PC-9 (cell line): ENCODE data around the gene MRPS10. TPM values are rescaled to one million over a fixed set of nuclear protein-coding genes. Genes with fewer than 3 reads are reported as not detected.
A peak's percentile ranks its signal among the peaks of the same experiment; 100 is the strongest.

Experiments
- BruUV-seq: library from RNA; stranded (reverse); fragments of 400-500 nt; replicated peaks from 2 replicates; lab custom pipeline; 2021; lab: Mats Ljungman, UMichigan
- CTCF ChIA-PET: fragments of 300-600 bp; sonication (Branson Sonifier 250); formaldehyde crosslinking; loops from one replicate; lab custom pipeline; 2022; ENCODE audit warnings: antibody characterized with exemption; lab: Charles Lee
- POLR2A ChIA-PET: fragments of 300-600 bp; sonication (Branson Sonifier 250); formaldehyde crosslinking; loops from one replicate; lab custom pipeline; 2022; ENCODE audit warnings: antibody characterized with exemption; ENCODE audit not compliant: unreplicated experiment; lab: Charles Lee
- DNase-seq, 2 experiments: peaks; one replicate each; pipeline versions ENCODE4 v3.0.0 to v3.0.0-alpha.2; 2015 to 2022; ENCODE audit warnings: mixed read lengths in 1 of 2
- H2AFZ ChIP-seq: fragments of 200-600 bp; sonication (generic); 2 replicates; pipeline ENCODE4 v1.8.1; 2017; ENCODE audit warnings: antibody characterized with exemption
- H3F3A ChIP-seq: fragments of 200-600 bp; sonication (generic); 2 replicates; pipeline ENCODE4 v1.8.1; 2017; ENCODE audit warnings: antibody characterized with exemption, mild to moderate bottlenecking, low read depth; ENCODE audit not compliant: insufficient read depth
- H3K27ac ChIP-seq: fragments of 200-600 bp; sonication (generic); 2 replicates; pipeline ENCODE4 v1.6.1; 2016; ENCODE audit warnings: mixed run types
- H3K27me3 ChIP-seq: fragments of 200-600 bp; sonication (generic); 2 replicates; pipeline ENCODE4 v1.6.1; 2016; ENCODE audit warnings: low read depth, mixed run types; ENCODE audit not compliant: insufficient read depth
- H3K36me3 ChIP-seq: fragments of 200-600 bp; sonication (generic); 2 replicates; pipeline ENCODE4 v1.6.1; 2016; ENCODE audit warnings: low read depth, mixed run types
- H3K4me1 ChIP-seq: fragments of 200-600 bp; sonication (generic); replicated peaks from 2 replicates; pipeline ENCODE4 v1.6.1; 2016; ENCODE audit warnings: mixed run types; ENCODE audit not compliant: insufficient read depth
- H3K4me2 ChIP-seq: fragments of 200-600 bp; sonication (generic); 2 replicates; pipeline ENCODE4 v1.6.1; 2017; ENCODE audit warnings: mixed run types
- H3K4me3 ChIP-seq: fragments of 200-600 bp; sonication (generic); 2 replicates; pipeline ENCODE4 v1.6.1; 2016; ENCODE audit warnings: mixed run types
- H3K79me2 ChIP-seq: fragments of 200-600 bp; sonication (generic); 2 replicates; pipeline ENCODE4 v1.6.1; 2017; ENCODE audit warnings: low read depth, mixed run types
- H3K9me2 ChIP-seq: fragments of 200-600 bp; sonication (generic); 2 replicates; pipeline ENCODE4 v1.8.1; 2017; ENCODE audit warnings: mild to moderate bottlenecking; ENCODE audit not compliant: insufficient read depth
- H3K9me3 ChIP-seq: fragments of 200-600 bp; sonication (generic); 2 replicates; pipeline ENCODE4 v1.8.1; 2016; ENCODE audit warnings: low read depth; ENCODE audit not compliant: insufficient read depth
- H4K20me1 ChIP-seq: fragments of 200-600 bp; sonication (generic); 2 replicates; pipeline ENCODE4 v1.8.1; 2017; ENCODE audit not compliant: insufficient read depth
- CTCF ChIP-seq: fragments of 200-600 bp; sonication (generic); conservative IDR thresholded peaks from 2 replicates; pipeline ENCODE4 v1.6.1; 2017; ENCODE audit warnings: mixed run types, antibody characterized with exemption, mild to moderate bottlenecking, moderate library complexity
- EZH2 ChIP-seq: fragments of 200-600 bp; sonication (generic); IDR thresholded peaks from 2 replicates; pipeline ENCODE4 v1.8.0; 2017; ENCODE audit warnings: antibody characterized with exemption, low read depth
- intact Hi-C: fragments of 100-400 bp; cut with micrococcal nuclease; formaldehyde crosslinking; loops from one replicate; pipeline ENCODE4 v1.10.0; 2022; ENCODE audit not compliant: unreplicated experiment
- total RNA-seq: library from RNA; stranded (reverse); gene quantifications from 2 replicates; pipeline ENCODE4 v1.2.3, GENCODE V29; 2021

MRPS10 gene
- total RNA-seq, 1 experiment from 2014 or later = 56.5 TPM

GRCh38 chr6:42225029-42225339 is 7.3 kb upstream of the MRPS10 start:
- Histone ChIP-seq H3K4me2 (peak overlapping the region; percentile 89), H2AFZ (no peak overlapping the region; the same call in 1 of the 2 replicates), H3K9me3 (no peaks in the 10 kb centered on the region), H3K9me2 (no peaks in the 10 kb centered on the region), H3K27ac (peak overlapping the region; percentile 99), H3K79me2 (0 out of 2 replicates have a peak, but pooled peaks cover 4% of the 10 kb centered on the region), H4K20me1 (no peaks in the 10 kb centered on the region), H3K4me1 (peaks cover 97% of the 10 kb centered on the region), H3K27me3 (no peaks in the 10 kb centered on the region), H3F3A (peaks cover 75% of the 10 kb centered on the region), H3K4me3 (peak overlapping the region; percentile 61), H3K36me3 (peaks cover 4% of the 10 kb centered on the region; the same call in 1 of the 2 replicates)
- ChIA-PET POLR2A (interaction anchor here (0.6 kb wide), 3 partner anchors 136 to 441 kb away, joined by 3 to 4 read pairs (median 4); partner anchors contain the start of gene TRERF1), CTCF (interaction anchor here (0.6 kb wide), 1 partner anchor 304 kb away, joined by 3 read pairs; the partner anchor contains the start of gene MED20)
- intact Hi-C loops = loop anchor here (5.0 to 10.0 kb wide), 4 partner anchors 70 to 650 kb away; partner anchors contain the start of genes BYSL, MED20 and RPL7L1
- TSS peak; percentile 64 for BruUV-seq
- no peak for TF ChIP-seq CTCF
- no peak for TF ChIP-seq EZH2
- no peak for DNase-seq

- Histone ChIP-seq H3F3A (peaks cover 81% of the 10 kb centered on the region), H3K79me2 (0 out of 2 replicates have a peak, but pooled peaks cover 4% of the 10 kb centered on the region), H3K9me2 (no peaks in the 10 kb centered on the region), H3K27ac (peak overlapping the region; percentile 99), H4K20me1 (no peaks in the 10 kb centered on the region), H3K9me3 (no peaks in the 10 kb centered on the region), H3K27me3 (no peaks in the 10 kb centered on the region), H3K4me2 (peak overlapping the region; percentile 89), H3K36me3 (peaks cover 4% of the 10 kb centered on the region; the same call in 1 of the 2 replicates), H2AFZ (peak overlapping the region; percentile 39; the same call in 1 of the 2 replicates), H3K4me3 (peak overlapping the region; percentile 61), H3K4me1 (peaks cover 97% of the 10 kb centered on the region)
- ChIA-PET POLR2A (interaction anchor here (0.6 to 0.7 kb wide), 2 partner anchors 136 to 323 kb away, joined by 4 to 17 read pairs; no protein-coding TSS in a partner anchor), CTCF (interaction anchor here (0.6 to 0.8 kb wide), 2 partner anchors 303 to 1159 kb away, joined by 3 to 10 read pairs; partner anchors contain the start of gene MED20)
- peak; percentile 20 to 97 for DNase-seq
- intact Hi-C loops = loop anchor here (5.0 to 10.0 kb wide), 4 partner anchors 70 to 650 kb away; partner anchors contain the start of genes BYSL, MED20 and RPL7L1
- TF ChIP-seq EZH2 = no peak
- TF ChIP-seq CTCF = no peak
- BruUV-seq = TSS peak; percentile 13
These were observed 6.8 kb upstream of the MRPS10 start for GRCh38 chr6:42224222-42225028.

GRCh38 chr6:42222448-42222847 is 4.8 kb upstream of the MRPS10 start:
- Histone ChIP-seq H3K4me3 (no peak overlapping the region), H3K9me2 (no peaks in the 10 kb centered on the region), H3K79me2 (peaks cover 6% of the 10 kb centered on the region), H3K9me3 (no peaks in the 10 kb centered on the region), H2AFZ (no peak overlapping the region), H3K4me2 (peak overlapping the region; percentile 17), H3K27ac (peak overlapping the region; percentile 50), H3K4me1 (peaks cover 82% of the 10 kb centered on the region), H3K36me3 (no peaks in the 10 kb centered on the region), H3F3A (peaks cover 68% of the 10 kb centered on the region), H4K20me1 (no peaks in the 10 kb centered on the region), H3K27me3 (no peaks in the 10 kb centered on the region)
- intact Hi-C loops = loop anchor here (10.0 kb wide), 2 partner anchors 72 to 652 kb away; partner anchors contain the start of gene RPL7L1
- ChIA-PET POLR2A (no interaction called here), CTCF (no interaction called here)
- peak in 1 of 2 experiments; percentile 67 for DNase-seq
- no TSS peak for BruUV-seq
- TF ChIP-seq CTCF (no peak), EZH2 (no peak)
